CD14-positive monocyte (primary cell): ENCODE data around the gene SLCO3A1. TPM values are rescaled to one million over a fixed set of nuclear protein-coding genes. Genes with fewer than 3 reads are reported as not detected.

Experiments used
- DNase-seq, 3 donors: peaks; one replicate each; pipeline ENCODE4 v3.0.0-alpha.2; 2011 to 2022
- H2AFZ ChIP-seq: 2 replicates; pipeline ENCODE4 v1.6.0; 2012; ENCODE audit warnings: mild to moderate bottlenecking, low read depth, low read length, inconsistent platforms; ENCODE audit not compliant: insufficient read depth, poor library complexity, severe bottlenecking
- H3K27ac ChIP-seq, 2 donors: 1 replicate in 1 of 2; 2 replicates in 1 of 2; pipeline ENCODE4 v1.5.1; 2012 to 2013; ENCODE audit warnings: low read length in 2 of 2, control low read depth in 1 of 2, inconsistent platforms in 1 of 2, low read depth in 1 of 2, mild to moderate bottlenecking in 1 of 2
- H3K27me3 ChIP-seq, 2 donors: one replicate each; pipeline versions ENCODE4 v1.6.0 to v1.6.1; 2011 to 2013; ENCODE audit warnings: low read length in 2 of 2; ENCODE audit not compliant: control insufficient read depth in 2 of 2, insufficient read depth in 2 of 2
- H3K36me3 ChIP-seq, 2 donors: replicated peaks in 1 of 2; 1 replicate in 1 of 2; 2 replicates in 1 of 2; pipeline versions ENCODE4 v1.5.1 to v1.6.1; 2012 to 2013; ENCODE audit warnings: low read length in 2 of 2, control low read depth in 1 of 2, inconsistent platforms in 1 of 2, mild to moderate bottlenecking in 1 of 2; ENCODE audit not compliant: insufficient read depth in 2 of 2, control insufficient read depth in 1 of 2
- H3K4me1 ChIP-seq, 2 donors: 1 replicate in 1 of 2; 2 replicates in 1 of 2; pipeline versions ENCODE4 v1.5.1 to v1.6.1; 2012 to 2013; ENCODE audit warnings: low read length in 2 of 2, control low read depth in 1 of 2, inconsistent platforms in 1 of 2, mild to moderate bottlenecking in 1 of 2, moderate library complexity in 1 of 2; ENCODE audit not compliant: insufficient read depth in 2 of 2, control insufficient read depth in 1 of 2
- H3K4me2 ChIP-seq: replicated peaks from 2 replicates; pipeline ENCODE3; 2012; ENCODE audit warnings: low read length, moderate library complexity, mild to moderate bottlenecking; ENCODE audit not compliant: poor library complexity, severe bottlenecking; ENCODE audit errors: extremely low read depth
- H3K4me3 ChIP-seq, 3 experiments: fragments of 200-600 bp in 1 of 3; sonication (generic) in 1 of 3; replicated peaks in 1 of 3; 1 replicate in 2 of 3; 2 replicates in 1 of 3; pipeline ENCODE4 v1.5.1; 2011 to 2013; ENCODE audit warnings: low read length in 3 of 3, mild to moderate bottlenecking in 3 of 3, control low read depth in 2 of 3, low read depth in 2 of 3, inconsistent platforms in 1 of 3, moderate library complexity in 1 of 3
- H3K79me2 ChIP-seq: 2 replicates; pipeline ENCODE4 v1.6.0; 2012; ENCODE audit warnings: mild to moderate bottlenecking, control low read depth, inconsistent platforms, low read length, moderate library complexity; ENCODE audit not compliant: insufficient read depth
- H3K9ac ChIP-seq: 2 replicates; pipeline ENCODE4 v1.6.0; 2017; ENCODE audit warnings: low read length, mild to moderate bottlenecking; ENCODE audit not compliant: insufficient read depth, poor library complexity, severe bottlenecking
- H3K9me3 ChIP-seq, 2 donors: replicated peaks in 1 of 2; 1 replicate in 1 of 2; 2 replicates in 1 of 2; pipeline versions ENCODE4 v1.5.1 to v1.6.1; 2012 to 2013; ENCODE audit warnings: low read length in 2 of 2, control low read depth in 1 of 2; ENCODE audit not compliant: control insufficient read depth in 1 of 2, insufficient read depth in 1 of 2
- H4K20me1 ChIP-seq: 2 replicates; pipeline ENCODE4 v1.6.0; 2012; ENCODE audit warnings: mild to moderate bottlenecking, low read length, control low read depth, moderate library complexity; ENCODE audit not compliant: insufficient read depth
- H3K27ac Mint-ChIP-seq, 7 donors: one replicate each; pipeline ENCODE4 v1.8.0; 2020; ENCODE audit warnings: mild to moderate bottlenecking in 7 of 7, mixed read lengths in 7 of 7, moderate library complexity in 6 of 7, inconsistent platforms in 2 of 7
- H3K27me3 Mint-ChIP-seq, 3 donors: one replicate each; pipeline ENCODE4 v1.8.0; 2021 to 2022; ENCODE audit warnings: low read depth in 3 of 3, mild to moderate bottlenecking in 3 of 3, mixed read lengths in 3 of 3, moderate library complexity in 3 of 3, inconsistent platforms in 1 of 3
- H3K36me3 Mint-ChIP-seq, 2 donors: one replicate each; pipeline ENCODE4 v1.8.0; 2020; ENCODE audit warnings: mixed read lengths in 2 of 2, inconsistent platforms in 1 of 2, mild to moderate bottlenecking in 1 of 2
- H3K4me1 Mint-ChIP-seq: one replicate; pipeline ENCODE4 v1.8.0; 2020; ENCODE audit warnings: mild to moderate bottlenecking, mixed read lengths
- H3K4me3 Mint-ChIP-seq, 2 donors: one replicate each; pipeline ENCODE4 v1.8.0; 2020; ENCODE audit warnings: mild to moderate bottlenecking in 2 of 2, mixed read lengths in 2 of 2, moderate library complexity in 1 of 2
- H3K9me3 Mint-ChIP-seq, 7 donors: one replicate each; pipeline ENCODE4 v1.8.0; 2020 to 2022; ENCODE audit warnings: mixed read lengths in 7 of 7, mild to moderate bottlenecking in 6 of 7, moderate library complexity in 6 of 7, inconsistent platforms in 2 of 7
- CTCF ChIP-seq: fragments of 200-600 bp; IDR thresholded peaks from one replicate; pipeline ENCODE4 v1.8.0; 2022; ENCODE audit warnings: antibody characterized with exemption, mild to moderate bottlenecking
- WGBS: methylation state at CpG from one replicate; pipeline ENCODE4 v1.1.5; 2013; ENCODE audit warnings: missing lambda C conversion rate; ENCODE audit not compliant: insufficient coverage; 5-methylcytosine and 5-hydroxymethylcytosine counted together
- intact Hi-C, 2 donors: fragments of 100-400 bp; cut with micrococcal nuclease; formaldehyde crosslinking; loops; one replicate each; pipeline versions ENCODE4 v1.15.0 to v1.15.1; 2023
- polyA plus RNA-seq, 3 donors: library from polyadenylated mRNA; depleted of rRNA in 1 of 3; unstranded in 2 of 3; stranded (reverse) in 1 of 3; fragments of 300-500 nt in 2 of 3; fragments of >200 nt in 1 of 3; fragmentation: Illumina TruSeq in 2 of 3; gene quantifications; 1 replicate in 2 of 3; 2 replicates in 1 of 3; pipeline ENCODE4 v1.2.3, GENCODE V29; 2012 to 2021

Gene SLCO3A1
- polyA plus RNA-seq, 3 donors: 53.7 to 76.2 (median 62.8) TPM

GRCh38 chr15:91844341-91844740 is 9.2 kb upstream of the SLCO3A1 start:
- TF ChIP-seq CTCF: no peak

GRCh38 chr15:91844928-91845327 is 8.6 kb upstream of the SLCO3A1 start:
- TF ChIP-seq CTCF: no peak
- H3K9me3 ChIP-seq: peaks cover 0 to 6% of the 10 kb centered on the region in 2 donors
- H3K36me3 Mint-ChIP-seq: peaks cover 0 to 1% of the 10 kb centered on the region in 2 donors
- peaks cover 0 to 7% (median 0%) of the 10 kb centered on the region in 3 donors for H3K27me3 Mint-ChIP-seq
- H3K36me3 ChIP-seq: no peaks in the 10 kb centered on the region
- H3K4me3 Mint-ChIP-seq: no peak overlapping the region
- DNase-seq: no peak
- H3K4me1 Mint-ChIP-seq: peaks cover 7% of the 10 kb centered on the region
- no peaks in the 10 kb centered on the region for H4K20me1 ChIP-seq
- H3K27ac Mint-ChIP-seq: no peak overlapping the region
- H3K4me3 ChIP-seq: no peak overlapping the region
- WGBS: 96% methylated on average over 3 of the region's 5 CpGs
- peaks cover 5 to 8% of the 10 kb centered on the region in 2 donors for H3K4me1 ChIP-seq
- intact Hi-C loops: no loop called here
- no peaks in the 10 kb centered on the region for H3K27me3 ChIP-seq
- no peak overlapping the region for H3K9ac ChIP-seq
- no peak overlapping the region for H3K4me2 ChIP-seq
- H3K27ac ChIP-seq: no peak overlapping the region
- H3K9me3 Mint-ChIP-seq: peaks cover 0 to 11% (median 2%) of the 10 kb centered on the region in 7 donors
- no peak overlapping the region for H2AFZ ChIP-seq
- no peaks in the 10 kb centered on the region for H3K79me2 ChIP-seq

More at GRCh38 chr15:91844341-91844740, 9.2 kb upstream of the SLCO3A1 start:
- H3K4me3 ChIP-seq: no peak overlapping the region
- DNase-seq: no peak
- Mint-ChIP-seq H3K27ac (no peak overlapping the region), H3K9me3 (peaks cover 0 to 9% (median 0%) of the 10 kb centered on the region in 7 donors), H3K4me3 (no peak overlapping the region), H3K27me3 (peaks cover 0 to 5% (median 0%) of the 10 kb centered on the region in 3 donors), H3K4me1 (peaks cover 2% of the 10 kb centered on the region), H3K36me3 (no peaks in the 10 kb centered on the region)
- no peak overlapping the region for H3K27ac ChIP-seq
- intact Hi-C loops: no loop called here
- no peak overlapping the region for H3K4me2 ChIP-seq
- WGBS: 100% methylated on average over 1 of the region's 3 CpGs
- H4K20me1 ChIP-seq: no peaks in the 10 kb centered on the region
- H3K79me2 ChIP-seq: no peaks in the 10 kb centered on the region
- H3K9ac ChIP-seq: no peak overlapping the region
- H3K27me3 ChIP-seq: no peaks in the 10 kb centered on the region
- H3K4me1 ChIP-seq: peaks cover 0 to 2% of the 10 kb centered on the region in 2 donors
- H3K36me3 ChIP-seq: no peaks in the 10 kb centered on the region
- no peak overlapping the region for H2AFZ ChIP-seq
- H3K9me3 ChIP-seq: peaks cover 0 to 6% of the 10 kb centered on the region in 2 donors
